Stimulated activated CD4-positive, alpha-beta T cell treated with anti-CD3 and anti-CD28 coated beads, Interleukin-12 subunit alpha, Interleukin-12 subunit beta, amount 100 ng/mL, for 48 hours (primary cell): Measurements from ENCODE around the gene ZNF330.

ENCODE experiments used
- DNase-seq, 3 donors: peaks; one replicate each; pipeline ENCODE4 v3.0.0-alpha.2; 2020; ENCODE audit warnings: low read depth in 2 of 3, low spot score in 1 of 3

ZNF330 gene

DNA sequence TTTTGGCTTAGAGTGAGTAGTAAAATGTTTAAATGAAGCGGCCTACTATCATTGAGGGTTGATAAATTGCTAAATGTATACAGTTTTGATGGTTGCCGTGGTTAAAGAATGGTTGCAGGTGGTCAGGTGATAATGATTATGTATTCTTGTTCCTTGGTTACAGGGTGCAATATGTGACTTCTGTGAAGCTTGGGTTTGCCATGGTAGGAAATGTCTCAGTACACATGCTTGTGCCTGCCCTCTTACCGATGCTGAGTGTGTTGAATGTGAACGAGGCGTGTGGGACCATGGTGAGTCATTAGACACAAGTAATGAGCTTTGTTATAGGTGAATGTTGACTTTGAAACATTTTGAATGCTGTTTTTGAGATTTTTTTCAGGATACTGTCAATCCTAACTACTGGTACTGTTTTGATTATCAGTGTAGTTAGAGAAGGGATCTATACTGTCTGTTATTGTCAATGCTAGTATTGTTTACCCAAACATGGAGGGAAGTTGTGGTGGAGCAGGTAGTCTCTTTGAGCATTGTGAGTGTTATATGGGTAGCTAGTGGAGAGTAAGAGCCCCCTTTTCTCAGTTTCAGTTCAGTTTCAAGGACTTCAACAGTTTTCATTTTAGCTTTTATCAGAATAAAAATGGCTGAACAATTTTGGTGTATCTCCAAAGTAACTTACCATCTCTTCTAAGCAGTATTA lies 8.9 kb downstream of the ZNF330 start:
- no peak for DNase-seq

DNA sequence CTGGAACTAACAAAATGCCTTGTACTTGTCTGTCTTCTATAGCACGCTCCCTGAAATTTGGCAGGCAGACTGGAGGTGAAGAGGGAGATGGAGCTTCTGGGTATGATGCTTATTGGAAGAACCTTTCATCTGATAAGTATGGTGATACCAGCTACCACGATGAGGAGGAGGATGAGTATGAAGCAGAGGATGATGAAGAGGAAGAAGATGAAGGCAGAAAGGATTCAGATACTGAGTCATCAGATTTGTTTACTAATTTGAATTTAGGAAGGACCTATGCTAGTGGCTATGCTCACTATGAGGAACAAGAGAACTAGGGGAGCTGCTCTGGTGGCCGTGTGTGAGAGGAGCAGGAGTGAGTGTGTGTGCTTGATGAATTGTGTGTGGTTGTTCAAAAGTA lies 13.0 kb downstream of the ZNF330 start:
- no peak for DNase-seq

GRCh38 chr4:141238186-141238585 lies 17.5 kb downstream of the ZNF330 start:
- DNase-seq, result no peak

DNA sequence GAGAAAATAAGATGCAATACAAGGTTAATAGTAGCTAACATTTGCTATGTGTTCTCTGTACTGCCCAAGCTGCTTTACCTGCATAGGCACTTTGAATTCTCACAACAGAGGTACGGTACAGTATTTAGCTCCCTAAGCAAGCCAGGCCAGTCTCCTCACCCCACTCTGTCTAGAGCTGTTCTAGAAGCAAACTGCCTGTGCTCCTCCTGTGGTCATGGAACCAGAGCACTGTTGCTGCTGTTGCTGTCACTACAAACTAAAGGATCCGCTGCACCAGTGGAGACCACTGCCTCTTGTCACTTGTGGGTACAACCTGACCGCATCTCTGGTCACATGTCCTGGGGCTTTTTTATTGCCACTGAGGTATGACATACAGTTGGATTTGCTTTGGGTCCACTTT lies 19.6 kb downstream of the ZNF330 start:
- DNase-seq, result no peak

DNA sequence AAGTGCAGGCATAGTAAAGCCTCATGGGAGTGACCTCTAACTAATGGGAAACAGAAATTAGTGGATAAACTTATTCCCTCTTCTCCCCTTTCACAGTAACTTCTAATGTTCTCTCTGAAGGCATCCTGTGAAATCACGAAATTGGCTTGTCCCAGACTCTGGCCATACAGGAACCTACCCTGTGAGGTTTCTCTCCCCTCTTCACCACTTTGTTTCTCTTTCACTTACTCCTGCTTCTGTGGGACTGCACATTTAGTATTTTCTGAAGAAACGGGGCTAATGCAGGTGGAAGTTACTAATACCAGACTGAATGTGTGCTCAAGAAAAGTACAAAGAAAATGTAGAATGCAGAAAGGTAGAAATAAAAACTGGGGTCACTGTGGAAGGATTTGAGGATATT lies 20.0 kb downstream of the ZNF330 start:
- no peak for DNase-seq

DNA sequence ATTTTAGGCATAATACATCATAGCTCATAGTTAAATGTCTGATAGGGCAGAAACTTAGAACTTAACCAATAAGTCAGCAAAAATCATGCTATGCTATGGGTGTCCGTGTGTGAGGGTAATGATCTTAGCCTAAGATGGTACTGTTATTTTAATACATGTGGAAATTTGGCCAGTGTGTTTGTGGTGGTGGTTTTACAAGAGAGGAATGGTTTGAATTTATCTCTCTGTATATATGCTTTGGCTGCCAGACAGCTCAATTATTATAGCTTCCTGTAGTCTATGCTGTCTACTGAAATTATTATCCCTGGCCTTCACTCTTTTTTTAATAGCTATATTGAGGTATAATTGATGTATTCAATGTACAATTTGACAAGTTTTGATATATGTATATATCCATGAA lies 21.3 kb downstream of the ZNF330 start:
- DNase-seq, result no peak

GRCh38 chr4:141244419-141244818 lies 23.7 kb downstream of the ZNF330 start:
- DNase-seq, result no peak

GRCh38 chr4:141246243-141246642 lies 25.5 kb downstream of the ZNF330 start:
- no peak for DNase-seq

- DNase-seq, result no peak
Measured at GRCh38 chr4:141246683-141247429, 26.2 kb downstream of the ZNF330 start.

- no peak for DNase-seq
Measured at GRCh38 chr4:141247430-141247780, 26.7 kb downstream of the ZNF330 start.

DNA sequence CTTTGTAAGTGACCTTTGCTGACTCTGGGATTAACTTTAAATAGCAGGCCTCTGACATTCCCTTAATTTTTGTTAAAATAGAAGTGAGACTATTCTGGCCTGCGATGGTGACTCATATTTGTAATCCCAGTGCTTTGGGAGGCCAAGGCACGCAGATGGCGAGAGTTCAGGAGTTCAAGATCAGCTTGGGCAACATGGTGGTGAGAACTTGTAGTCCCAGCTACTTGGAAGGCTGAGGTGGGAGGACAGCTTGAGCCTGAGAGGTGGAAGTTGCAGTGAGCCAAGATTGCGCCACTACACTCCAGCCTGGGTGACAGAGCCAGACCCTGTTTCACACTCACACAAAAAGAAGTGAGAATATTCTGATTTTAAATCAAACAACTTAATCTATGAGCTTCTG lies 27.3 kb downstream of the ZNF330 start:
- no peak for DNase-seq

GRCh38 chr4:141248486-141248885 lies 27.8 kb downstream of the ZNF330 start:
- DNase-seq, result no peak

- no peak for DNase-seq
Measured at GRCh38 chr4:141254326-141254725, 33.6 kb downstream of the ZNF330 start.

GRCh38 chr4:141255016-141255415 lies 34.3 kb downstream of the ZNF330 start:
- DNase-seq, result no peak

- no peak for DNase-seq
Measured at GRCh38 chr4:141258558-141258957, 37.9 kb downstream of the ZNF330 start.

DNA sequence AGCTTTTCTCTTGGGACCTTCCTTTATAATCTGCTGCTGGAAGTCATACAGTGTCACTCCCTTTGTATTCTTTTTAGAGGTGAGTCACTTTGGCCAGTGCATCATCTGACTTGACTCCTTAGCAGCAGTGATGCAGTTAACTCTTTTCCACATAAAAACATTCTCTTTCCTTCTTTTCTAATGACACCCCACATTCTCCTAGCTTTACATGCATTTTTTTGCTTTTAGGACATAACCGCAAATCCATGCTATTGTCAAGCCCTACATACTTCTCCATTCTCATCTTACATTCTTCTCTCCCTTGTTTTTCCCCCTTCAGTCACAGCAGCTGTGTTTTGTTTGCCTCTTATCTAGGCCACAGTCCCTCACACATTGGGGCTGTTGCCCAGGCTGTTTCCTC lies 55.1 kb downstream of the ZNF330 start:
- DNase-seq, result no peak

GRCh38 chr4:141283152-141283551 lies 62.5 kb downstream of the ZNF330 start:
- no peak for DNase-seq

GRCh38 chr4:141283563-141283962 lies 62.9 kb downstream of the ZNF330 start:
- no peak for DNase-seq
